GM12873 (cell line): ENCODE measurements around the gene BAMBI.

Experiments
- TF ChIP-seq, protein P1 (sequence below): IDR thresholded peaks from 2 replicates; pipeline ENCODE4 v1.5.1; 2012; ENCODE audit warnings: low read depth, mild to moderate bottlenecking, moderate library complexity, low read length, control low read depth; ENCODE audit not compliant: insufficient read depth; ENCODE audit errors: missing control alignments

Gene BAMBI

DNA sequence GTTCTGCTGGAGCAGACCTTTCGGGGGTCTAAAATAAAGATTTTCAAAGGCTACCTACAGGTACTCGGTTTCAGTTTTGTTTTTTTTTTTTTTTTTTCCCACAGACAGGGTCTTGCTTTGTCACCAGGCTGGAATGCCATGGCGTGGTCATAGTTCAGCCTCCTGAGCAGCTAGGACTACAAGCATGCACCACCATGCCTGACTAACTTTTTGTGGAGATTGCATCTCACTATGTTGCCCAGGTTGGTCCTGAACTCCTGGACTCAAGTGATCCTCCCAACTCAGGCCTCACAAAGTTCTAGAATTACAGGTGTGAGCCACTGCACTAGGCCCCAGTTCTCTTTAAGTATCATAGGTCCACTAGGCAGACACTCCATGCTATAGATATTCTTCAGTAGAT, 34.5 kb downstream of the BAMBI start:
- TF ChIP-seq, protein P1, sequence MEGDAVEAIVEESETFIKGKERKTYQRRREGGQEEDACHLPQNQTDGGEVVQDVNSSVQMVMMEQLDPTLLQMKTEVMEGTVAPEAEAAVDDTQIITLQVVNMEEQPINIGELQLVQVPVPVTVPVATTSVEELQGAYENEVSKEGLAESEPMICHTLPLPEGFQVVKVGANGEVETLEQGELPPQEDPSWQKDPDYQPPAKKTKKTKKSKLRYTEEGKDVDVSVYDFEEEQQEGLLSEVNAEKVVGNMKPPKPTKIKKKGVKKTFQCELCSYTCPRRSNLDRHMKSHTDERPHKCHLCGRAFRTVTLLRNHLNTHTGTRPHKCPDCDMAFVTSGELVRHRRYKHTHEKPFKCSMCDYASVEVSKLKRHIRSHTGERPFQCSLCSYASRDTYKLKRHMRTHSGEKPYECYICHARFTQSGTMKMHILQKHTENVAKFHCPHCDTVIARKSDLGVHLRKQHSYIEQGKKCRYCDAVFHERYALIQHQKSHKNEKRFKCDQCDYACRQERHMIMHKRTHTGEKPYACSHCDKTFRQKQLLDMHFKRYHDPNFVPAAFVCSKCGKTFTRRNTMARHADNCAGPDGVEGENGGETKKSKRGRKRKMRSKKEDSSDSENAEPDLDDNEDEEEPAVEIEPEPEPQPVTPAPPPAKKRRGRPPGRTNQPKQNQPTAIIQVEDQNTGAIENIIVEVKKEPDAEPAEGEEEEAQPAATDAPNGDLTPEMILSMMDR, result no peak

DNA sequence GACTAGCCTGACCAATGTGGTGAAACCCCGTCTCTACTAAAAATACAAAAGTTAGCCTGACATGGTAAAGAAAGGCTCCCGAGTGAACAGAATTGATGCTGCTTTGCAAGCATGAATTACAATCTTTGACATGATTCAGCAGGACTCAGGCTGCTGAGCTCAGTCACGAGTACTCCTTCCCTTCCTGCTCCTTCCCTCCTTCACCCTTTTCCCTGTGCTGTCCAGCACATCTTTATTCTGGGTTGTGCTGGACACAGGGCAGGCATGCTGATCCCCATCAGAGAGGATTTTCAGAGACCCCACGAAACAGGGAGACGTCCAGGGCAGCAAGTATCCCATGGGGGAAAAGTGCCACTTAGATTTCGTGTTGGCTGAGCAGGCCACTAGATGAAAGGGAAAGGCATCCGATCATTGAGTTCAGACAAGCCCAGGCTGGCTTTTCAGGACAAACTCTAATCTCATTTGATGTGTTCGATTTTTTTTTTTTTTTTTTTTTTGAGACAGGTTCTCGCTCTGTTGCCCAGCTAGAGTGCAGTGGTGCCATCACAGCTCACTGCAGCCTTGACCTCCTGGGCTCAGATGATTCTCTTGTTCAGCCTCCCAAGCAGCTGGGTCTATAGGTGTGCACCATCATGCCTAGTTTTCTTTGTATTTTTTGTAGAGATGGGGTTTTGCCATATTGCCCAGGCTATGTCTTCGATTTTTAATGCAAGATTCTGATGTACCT, 36.5 kb downstream of the BAMBI start:
- TF ChIP-seq, protein P1, result no peak

DNA sequence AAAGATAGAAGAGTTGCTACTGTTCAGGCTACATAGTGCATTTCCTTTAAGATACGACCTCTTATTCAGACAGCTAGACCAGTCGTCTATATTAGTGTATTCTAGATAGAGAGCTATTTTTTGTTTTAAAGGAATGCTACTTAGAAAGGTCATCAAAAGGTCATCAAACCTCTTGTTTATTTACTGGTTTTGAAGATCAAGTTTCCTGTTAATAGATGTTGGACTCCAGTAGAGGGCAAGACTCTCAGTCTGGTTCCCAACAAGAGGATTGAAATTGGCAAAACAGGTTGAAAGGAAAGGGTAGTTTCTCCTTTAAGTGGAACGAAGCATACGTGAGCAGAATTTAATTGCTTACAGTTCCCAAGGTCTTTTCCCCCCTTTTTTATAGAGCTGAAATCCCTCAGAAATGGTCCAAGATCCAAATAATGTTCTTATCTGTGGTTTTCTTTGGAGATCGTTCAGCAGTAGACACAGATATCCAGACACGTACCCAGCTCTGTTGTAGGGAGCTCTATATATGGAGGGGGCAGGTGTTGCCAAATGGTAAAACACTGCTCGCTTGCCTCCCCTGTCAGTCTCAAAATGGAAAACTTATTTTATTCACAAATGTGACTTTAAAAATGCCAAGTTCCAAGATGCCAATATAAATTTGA, 37.2 kb downstream of the BAMBI start:
- TF ChIP-seq, protein P1, result no peak

DNA sequence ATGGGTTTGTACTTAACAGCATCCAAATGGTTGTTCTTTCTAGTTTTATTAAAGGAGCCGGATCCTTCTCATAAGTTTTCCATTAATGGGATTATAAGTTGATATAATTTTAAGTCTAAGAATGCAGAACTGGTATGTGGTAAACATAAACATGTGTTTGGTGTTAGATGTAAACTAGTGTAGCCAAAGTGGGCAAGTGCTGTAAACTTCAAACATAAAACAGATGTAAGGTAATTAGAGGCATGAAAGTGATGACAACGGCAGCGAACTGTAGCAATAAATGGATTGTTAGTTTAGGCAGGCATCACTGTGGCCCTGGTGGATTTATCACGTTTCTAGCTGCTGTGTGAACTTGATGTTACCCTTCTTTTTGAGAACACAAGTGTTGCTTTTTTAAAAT, 37.9 kb downstream of the BAMBI start:
- TF ChIP-seq, protein P1, result no peak

DNA sequence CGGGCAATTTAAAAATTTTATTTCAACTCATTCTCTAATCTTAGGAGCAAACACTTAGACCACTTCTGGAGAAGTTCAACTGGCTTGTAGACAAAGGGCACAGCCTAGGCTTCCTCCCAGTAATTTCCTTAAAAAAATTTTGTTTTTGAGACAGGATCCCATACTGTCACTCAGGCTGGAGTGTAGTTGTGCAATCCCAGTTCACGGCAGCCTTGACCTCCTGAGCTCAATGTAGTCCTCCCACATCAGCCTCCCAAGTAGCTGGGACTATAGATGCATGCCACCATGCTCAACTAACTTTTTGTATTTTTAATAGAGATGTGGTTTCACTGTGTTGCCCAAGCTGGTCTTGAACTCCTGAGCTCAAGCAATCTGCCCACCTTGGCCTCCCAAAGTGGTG, 38.4 kb downstream of the BAMBI start:
- TF ChIP-seq, protein P1, result no peak

DNA sequence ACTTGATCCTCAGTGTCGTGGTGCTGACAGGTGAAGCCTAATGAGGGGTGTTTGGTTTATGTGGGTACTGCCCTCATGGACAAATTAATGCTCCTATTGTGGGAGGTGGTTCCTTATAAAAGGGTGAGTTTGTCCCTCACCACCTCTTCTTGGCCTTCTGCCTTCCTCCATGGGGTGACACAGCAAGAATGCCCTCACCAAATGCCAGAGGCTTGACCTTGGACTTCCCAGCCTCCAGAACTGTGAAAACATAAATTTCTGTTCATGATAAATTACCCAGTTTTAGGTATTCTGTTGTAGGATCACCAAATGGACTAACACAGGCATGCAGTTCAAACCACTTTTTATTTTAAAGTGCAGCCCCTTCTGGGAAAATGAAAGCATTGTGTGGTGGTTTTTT, 39.4 kb downstream of the BAMBI start:
- TF ChIP-seq, protein P1, result no peak

DNA sequence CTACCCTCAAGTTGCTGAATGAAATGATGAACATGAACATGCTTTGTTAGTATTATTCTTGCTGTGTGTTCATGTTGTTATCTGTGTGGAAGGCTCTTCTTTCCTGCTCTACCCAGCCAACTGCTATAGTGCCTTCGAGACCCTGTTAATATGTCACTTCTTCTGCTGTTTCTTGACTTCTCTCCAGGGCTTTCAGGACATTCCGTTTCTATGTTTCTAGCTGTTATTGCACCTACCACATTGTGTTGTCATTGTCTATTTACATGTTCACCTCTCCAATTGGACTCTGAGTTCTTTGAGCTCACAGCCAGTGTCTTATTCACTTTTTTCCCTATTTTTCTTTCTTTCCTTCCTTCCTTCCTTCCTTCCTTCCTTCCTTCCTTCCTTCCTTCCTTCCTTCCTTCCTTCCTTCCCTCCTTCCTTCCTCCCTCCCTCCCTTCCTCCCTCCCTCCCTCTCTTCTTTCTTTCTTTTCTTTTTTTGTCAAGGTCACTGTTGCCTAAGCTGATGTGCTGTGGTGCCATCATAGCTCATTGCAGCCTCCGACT, 40.4 kb downstream of the BAMBI start:
- TF ChIP-seq, protein P1, result no peak
